HTERT RPE-1 (cell line): Measurements from ENCODE around the gene ZYX.

Experiments used
- in situ Hi-C: fragments of 300-500 bp; cut with MboI; formaldehyde crosslinking; loops from 4 replicates; pipeline ENCODE4 v1.14.3; 2020; ENCODE audit warnings: low sequenced_read_pairs

The ZYX gene, protein sequence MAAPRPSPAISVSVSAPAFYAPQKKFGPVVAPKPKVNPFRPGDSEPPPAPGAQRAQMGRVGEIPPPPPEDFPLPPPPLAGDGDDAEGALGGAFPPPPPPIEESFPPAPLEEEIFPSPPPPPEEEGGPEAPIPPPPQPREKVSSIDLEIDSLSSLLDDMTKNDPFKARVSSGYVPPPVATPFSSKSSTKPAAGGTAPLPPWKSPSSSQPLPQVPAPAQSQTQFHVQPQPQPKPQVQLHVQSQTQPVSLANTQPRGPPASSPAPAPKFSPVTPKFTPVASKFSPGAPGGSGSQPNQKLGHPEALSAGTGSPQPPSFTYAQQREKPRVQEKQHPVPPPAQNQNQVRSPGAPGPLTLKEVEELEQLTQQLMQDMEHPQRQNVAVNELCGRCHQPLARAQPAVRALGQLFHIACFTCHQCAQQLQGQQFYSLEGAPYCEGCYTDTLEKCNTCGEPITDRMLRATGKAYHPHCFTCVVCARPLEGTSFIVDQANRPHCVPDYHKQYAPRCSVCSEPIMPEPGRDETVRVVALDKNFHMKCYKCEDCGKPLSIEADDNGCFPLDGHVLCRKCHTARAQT

DNA sequence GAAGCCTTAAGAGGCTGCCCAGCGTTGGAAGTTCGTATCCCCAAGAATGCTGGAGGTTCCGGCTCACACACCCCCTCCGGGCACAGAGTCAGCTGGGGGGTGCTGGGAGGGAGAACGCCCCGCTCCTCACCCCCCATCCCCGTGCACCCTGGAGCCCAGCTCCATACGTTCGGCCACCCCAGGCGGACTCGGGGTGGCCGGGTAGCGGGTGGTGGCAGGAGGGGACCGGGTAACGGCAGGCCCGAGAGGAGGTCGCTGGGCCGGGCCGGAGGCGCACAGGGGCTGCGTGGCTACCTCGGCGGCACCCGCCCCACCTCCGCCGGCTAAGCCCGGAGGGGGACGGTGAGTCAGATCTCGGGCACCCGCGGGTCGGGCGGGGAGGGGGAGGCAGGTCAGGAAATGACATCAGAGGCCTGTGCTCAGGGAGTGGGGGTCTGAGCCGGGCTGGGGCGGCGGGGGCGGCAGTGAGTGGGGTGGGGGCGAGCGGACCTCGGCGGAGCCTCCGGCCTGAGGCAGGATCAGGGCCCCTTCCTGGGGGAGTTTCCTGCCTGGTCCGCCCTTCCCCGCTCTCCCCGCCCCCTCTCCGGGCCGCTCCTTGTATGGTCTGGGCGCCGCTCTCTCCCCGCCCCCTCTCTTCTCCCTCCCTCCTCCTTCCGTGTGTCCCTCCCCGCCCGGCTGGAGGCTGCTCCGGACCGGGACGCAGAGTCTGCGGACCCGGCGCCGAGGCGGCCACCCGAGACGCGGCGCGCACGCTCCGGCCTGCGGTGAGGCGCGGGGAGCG is at the start of gene ZYX:
TSS of gene ZYX (plus strand) at position 700 of the 781 bp plus-strand sequence. CDS start 227 bp downstream, outside the sequence.
- in situ Hi-C loops: no loop called here

DNA sequence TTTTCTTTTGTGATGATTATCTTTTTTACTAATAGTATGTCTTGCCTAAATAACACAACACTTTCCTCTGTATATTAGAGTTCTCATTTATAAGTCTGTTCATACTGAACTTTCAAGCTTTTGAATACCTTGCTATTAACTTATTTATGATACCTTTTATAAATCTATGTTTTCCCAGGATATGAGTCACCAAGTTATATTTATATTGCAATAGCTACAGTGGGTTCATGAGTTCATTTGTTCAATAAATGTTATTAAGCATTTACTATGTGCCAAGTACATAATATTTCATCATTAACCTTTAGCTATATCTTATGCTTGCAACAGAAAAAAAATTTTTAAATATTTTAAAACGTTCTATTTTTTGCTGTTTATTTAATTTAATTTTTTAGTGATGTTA is 46.9 kb upstream of the ZYX start:
- in situ Hi-C loops: no loop called here

GRCh38 chr7:143337216-143337615 is 43.9 kb upstream of the ZYX start:
- in situ Hi-C loops: no loop called here

DNA sequence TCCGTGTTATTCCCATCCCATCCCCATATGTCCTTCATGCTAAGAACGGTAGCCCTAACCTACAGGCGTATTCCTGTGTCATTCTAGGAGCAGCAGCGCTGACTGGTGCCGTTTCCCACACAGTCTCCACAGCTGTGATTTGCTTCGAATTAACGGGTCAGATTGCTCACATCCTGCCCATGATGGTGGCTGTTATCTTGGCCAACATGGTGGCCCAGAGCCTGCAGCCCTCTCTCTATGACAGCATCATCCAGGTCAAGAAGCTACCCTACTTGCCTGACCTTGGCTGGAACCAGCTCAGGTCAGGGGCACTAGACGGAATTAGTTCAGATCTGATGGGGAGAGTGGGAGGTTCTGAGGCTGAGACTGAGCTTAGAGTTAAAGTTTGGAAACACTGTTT is 39.3 kb upstream of the ZYX start:
- in situ Hi-C loops: no loop called here

DNA sequence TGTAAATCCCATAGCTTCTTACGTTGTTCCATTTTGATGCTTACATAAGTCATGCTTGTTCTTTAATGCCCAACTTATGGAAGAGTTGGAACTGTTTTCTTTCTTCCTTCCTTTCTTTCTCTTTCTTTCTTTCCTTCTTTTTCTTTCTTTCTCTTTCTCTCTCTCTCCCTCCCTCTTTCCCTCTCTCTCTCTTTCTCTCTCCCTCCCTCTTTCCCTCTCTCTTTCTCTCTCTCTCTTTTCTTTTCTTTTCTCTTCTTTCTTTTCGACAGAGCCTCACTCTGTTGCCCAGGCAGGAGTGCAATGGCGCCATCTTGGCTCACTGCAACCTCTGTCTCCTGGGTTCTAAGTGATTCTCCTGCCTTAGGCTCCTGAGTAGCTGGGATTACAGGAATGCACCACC is 37.5 kb upstream of the ZYX start:
- in situ Hi-C loops: no loop called here

DNA sequence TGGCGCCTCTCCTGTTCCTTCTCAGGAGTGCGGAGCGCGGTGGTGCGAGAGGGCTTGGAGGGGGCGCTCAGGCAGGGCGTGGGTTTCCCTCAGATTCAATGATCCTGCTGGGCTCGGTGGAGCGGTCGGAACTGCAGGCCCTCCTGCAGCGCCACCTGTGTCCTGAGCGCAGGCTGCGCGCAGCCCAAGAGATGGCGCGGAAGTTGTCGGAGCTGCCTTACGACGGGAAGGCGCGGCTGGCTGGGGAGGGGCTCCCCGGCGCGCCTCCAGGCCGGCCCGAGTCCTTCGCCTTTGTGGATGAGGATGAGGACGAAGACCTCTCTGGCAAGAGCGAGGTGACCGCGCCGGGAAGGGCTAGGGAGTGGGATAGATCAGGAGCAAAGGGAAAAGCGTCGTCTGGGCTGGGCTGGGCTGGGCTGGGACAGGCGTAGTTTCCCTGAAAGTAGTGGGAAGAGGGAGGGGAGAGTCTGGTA is 35.7 kb upstream of the ZYX start:
- in situ Hi-C loops: no loop called here

DNA sequence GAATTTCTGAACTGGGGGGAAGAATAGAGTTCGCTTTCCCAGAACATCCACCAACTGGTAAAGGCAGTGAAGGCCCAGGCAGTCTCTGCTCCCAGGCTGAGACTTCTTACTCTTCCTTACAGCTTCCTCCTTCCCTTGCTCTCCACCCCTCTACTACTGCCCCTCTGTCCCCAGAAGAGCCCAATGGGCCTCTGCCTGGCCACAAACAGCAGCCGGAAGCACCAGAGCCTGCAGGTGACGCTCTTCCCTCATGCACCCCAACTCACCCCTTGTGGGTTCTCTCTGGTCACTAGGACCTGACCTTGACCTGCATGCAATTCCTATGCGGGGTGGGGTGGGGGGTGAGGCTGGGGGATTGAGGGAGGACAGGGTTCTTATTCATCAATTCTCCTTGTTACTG is 35.1 kb upstream of the ZYX start:
- in situ Hi-C loops: no loop called here

GRCh38 chr7:143347950-143348349 is 33.2 kb upstream of the ZYX start:
- in situ Hi-C loops: no loop called here

GRCh38 chr7:143351060-143351459 is 30.1 kb upstream of the ZYX start:
- in situ Hi-C loops: no loop called here

GRCh38 chr7:143351574-143351973 is 29.6 kb upstream of the ZYX start:
- in situ Hi-C loops: no loop called here

GRCh38 chr7:143352531-143353002 is 28.6 kb upstream of the ZYX start:
- in situ Hi-C loops: no loop called here

DNA sequence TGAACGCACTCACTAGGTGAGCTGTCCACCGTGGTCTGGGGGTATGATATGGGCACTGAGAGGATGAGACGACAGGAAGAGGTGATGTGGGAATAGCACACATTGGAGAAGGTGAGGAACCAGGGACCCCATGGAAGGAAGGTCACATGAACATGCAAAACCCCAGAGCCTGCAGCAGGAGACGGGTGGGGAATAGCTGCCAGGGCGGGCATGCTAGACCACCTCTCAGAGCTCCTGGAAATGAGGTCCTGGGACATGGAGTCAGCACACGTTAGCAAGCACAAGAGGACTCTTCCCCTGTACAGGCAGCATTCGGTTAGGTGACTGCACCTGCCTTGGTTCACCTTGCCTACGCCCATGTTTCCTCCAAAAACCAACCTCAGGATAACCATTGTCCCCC is 26.8 kb upstream of the ZYX start:
- in situ Hi-C loops: no loop called here

DNA sequence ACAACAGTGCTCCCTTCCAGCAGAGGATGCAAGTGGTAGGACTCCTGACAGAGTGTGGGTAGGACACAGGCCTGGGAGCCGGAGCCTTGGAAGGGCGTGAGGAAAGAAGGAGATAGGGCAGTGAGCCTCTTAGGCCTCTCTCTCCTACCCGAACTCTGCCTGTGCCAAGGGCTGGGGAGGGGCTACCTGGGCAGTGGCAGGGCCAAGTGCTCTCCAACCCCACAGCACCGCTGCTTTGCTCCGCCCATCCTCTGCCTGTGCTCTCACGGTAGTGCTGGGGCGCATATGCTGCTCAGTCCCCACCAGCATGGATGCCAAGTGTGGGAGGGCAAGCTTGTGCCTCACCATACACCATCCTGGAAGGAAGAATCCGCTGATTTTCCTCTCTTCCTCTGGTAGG is 26.2 kb upstream of the ZYX start:
- in situ Hi-C loops: no loop called here

DNA sequence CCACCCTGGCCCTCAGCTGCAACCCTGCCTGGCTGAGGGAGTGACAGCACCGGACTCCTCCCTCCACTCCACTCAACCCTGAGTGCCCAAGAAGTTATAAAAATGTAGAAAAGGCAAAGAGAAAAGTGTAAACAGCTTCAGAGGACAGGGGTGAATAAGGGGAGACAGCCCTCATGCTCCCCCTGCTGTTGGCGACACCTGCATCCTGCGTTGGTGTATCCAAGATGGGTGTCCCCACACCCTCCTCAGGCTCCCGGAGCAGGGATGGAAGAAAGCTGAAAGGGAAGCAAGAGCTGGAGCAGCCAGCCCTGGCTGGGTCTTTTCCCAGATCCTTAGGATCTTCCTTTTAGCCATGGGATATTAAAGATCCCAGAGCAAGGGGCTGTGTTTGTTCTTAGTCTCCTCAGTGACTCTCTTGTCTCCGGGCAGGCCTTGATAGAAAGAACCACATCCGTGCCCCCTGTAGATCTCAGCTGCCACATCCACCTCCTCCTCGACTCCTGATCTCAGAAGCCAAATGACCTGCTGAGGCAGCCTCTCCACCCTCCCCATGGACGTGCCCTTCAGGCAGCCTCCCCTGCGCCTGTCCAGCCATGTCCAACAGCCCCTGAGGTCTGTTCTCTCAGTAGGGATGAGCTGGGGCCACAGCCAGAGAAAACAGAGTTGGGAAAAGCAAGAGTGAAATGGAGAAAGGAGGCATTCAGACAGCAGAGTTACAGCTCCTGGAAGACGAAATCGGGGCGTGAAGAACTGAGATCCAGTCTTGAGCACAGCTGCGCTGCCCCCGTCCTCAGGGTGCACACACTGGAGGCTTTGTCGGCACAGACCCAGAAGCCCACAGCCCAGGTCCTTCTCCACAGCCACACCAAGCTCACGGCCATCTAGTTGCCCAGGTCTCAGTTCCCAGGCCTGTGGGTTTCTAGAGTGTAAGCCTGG is 25.4 kb upstream of the ZYX start:
- in situ Hi-C loops: no loop called here

- in situ Hi-C loops: no loop called here
These were observed 24.6 kb upstream of the ZYX start for GRCh38 chr7:143356414-143357050.

DNA sequence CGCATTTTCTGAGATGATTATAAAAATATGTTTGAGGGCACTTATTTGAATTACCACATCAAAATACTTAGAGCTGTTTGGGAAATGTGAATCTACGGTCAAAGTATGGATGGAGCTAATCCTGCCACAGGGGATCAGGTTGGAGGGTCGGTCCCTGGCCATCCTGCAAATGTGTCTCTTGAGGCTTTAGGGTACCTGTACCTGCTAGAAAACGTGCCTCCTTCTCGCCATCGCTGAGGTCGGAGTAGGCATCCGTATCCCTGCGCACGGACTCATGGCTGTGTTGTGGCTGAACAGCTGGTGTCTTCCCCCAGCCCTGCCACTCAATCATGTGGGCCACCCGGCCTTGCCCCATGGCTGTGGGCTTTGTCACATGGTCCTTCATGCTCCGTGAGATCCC is 22.5 kb upstream of the ZYX start:
- in situ Hi-C loops: no loop called here

GRCh38 chr7:143359771-143360353 is 21.3 kb upstream of the ZYX start:
- in situ Hi-C loops: no loop called here

GRCh38 chr7:143360788-143361551 is 20.2 kb upstream of the ZYX start:
- in situ Hi-C loops: no loop called here

DNA sequence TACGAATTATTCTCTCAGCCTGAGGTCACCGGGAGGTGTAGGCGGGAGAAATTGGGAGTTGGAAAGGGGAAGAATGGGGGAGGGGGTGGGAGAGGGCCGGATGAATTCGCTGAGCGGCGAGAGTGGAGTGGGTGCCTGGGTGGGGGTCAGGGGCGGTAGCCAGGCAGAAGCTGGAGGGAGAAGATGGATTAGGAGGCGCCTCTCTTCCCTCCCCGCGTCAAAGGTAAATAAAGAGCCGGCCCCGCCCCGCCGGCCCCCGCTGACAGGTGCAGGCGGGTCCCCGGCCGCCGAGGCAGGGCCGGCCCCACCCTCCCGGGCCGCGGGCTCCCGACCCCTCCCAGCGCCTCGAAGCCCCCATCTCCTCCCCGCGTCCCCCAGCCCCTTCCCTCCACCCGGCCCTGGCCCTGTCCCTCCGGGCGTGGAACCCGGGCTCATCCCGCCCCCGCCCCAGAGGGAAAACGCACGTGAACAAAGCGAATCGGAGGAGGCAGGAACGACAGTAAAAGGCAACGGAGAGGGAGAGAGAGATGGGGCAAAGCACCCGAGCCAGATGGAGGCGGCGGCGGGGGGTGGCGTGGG is 19.5 kb upstream of the ZYX start:
- in situ Hi-C loops: no loop called here
